WTC11 (cell line): ENCODE measurements around the gene AOC1. TPM values are rescaled to one million over a fixed set of nuclear protein-coding genes. Genes with fewer than 3 reads are reported as not detected.

Experiments used
- ATAC-seq: fragments of 200-7000 bp; cut with Tn5 transposase; 2 replicates; pipeline ENCODE4 v1.10.0; 2021; ENCODE audit warnings: mild to moderate bottlenecking, moderate library complexity
- CTCF ChIA-PET: fragments of 300-600 bp; sonication (Branson Sonifier 250); formaldehyde crosslinking; loops from one replicate; lab custom pipeline; 2021; ENCODE audit warnings: antibody characterized with exemption; lab: Charles Lee
- POLR2A ChIA-PET: fragments of 350-600 bp; sonication (Branson Sonifier 250); formaldehyde crosslinking; loops from one replicate; lab custom pipeline; 2021; ENCODE audit warnings: antibody characterized with exemption; lab: Charles Lee
- DNase-seq: peaks from one replicate; pipeline ENCODE4 v3.0.0; 2021; ENCODE audit warnings: low spot score
- H3K27ac Mint-ChIP-seq: 2 replicates; pipeline ENCODE4 v1.8.0; 2021; ENCODE audit warnings: mixed read lengths
- H3K27me3 Mint-ChIP-seq: 2 replicates; pipeline ENCODE4 v1.8.0; 2021; ENCODE audit warnings: low read depth, mild to moderate bottlenecking, moderate library complexity, mixed read lengths
- H3K36me3 Mint-ChIP-seq: 2 replicates; pipeline ENCODE4 v1.8.0; 2021; ENCODE audit warnings: mixed read lengths
- H3K4me1 Mint-ChIP-seq: 2 replicates; pipeline ENCODE4 v1.8.0; 2022; ENCODE audit warnings: mixed read lengths
- H3K4me3 Mint-ChIP-seq: 2 replicates; pipeline ENCODE4 v1.8.0; 2021; ENCODE audit warnings: mild to moderate bottlenecking, moderate library complexity, mixed read lengths
- H3K9me3 Mint-ChIP-seq: 2 replicates; pipeline ENCODE4 v1.8.0; 2021; ENCODE audit warnings: mixed read lengths
- ARID4B ChIP-seq: sonication (generic); formaldehyde crosslinking; IDR thresholded peaks from 2 replicates; pipeline ENCODE4 v1.8.0; 2023; ENCODE audit warnings: missing genetic modification reagents, mild to moderate bottlenecking, borderline replicate concordance
- CDX4 ChIP-seq: fragments of 250-450 bp; sonication (Bioruptor Pico); IDR thresholded peaks from 2 replicates; pipeline ENCODE4 v1.9.0; 2021; ENCODE audit warnings: moderate library complexity, mild to moderate bottlenecking, inconsistent platforms, borderline replicate concordance
- CREM ChIP-seq: sonication (generic); formaldehyde crosslinking; IDR thresholded peaks from 2 replicates; pipeline ENCODE4 v1.8.1; 2022; ENCODE audit warnings: mild to moderate bottlenecking, missing genetic modification reagents, moderate library complexity
- E2F4 ChIP-seq: sonication (generic); formaldehyde crosslinking; IDR thresholded peaks from 2 replicates; pipeline ENCODE4 v1.8.1; 2022; ENCODE audit warnings: low read depth, mild to moderate bottlenecking, moderate library complexity, missing genetic modification reagents, borderline replicate concordance
- E2F5 ChIP-seq: sonication (generic); formaldehyde crosslinking; IDR thresholded peaks from 2 replicates; pipeline ENCODE4 v1.8.1; 2022; ENCODE audit warnings: mild to moderate bottlenecking, moderate library complexity, missing genetic modification reagents
- ESRRA ChIP-seq: sonication (generic); formaldehyde crosslinking; IDR thresholded peaks from 2 replicates; pipeline ENCODE4 v1.8.1; 2022; ENCODE audit warnings: mild to moderate bottlenecking, missing genetic modification reagents, borderline replicate concordance
- ETV6 ChIP-seq: sonication (generic); formaldehyde crosslinking; IDR thresholded peaks from 2 replicates; pipeline ENCODE4 v1.8.1; 2022; ENCODE audit warnings: mild to moderate bottlenecking, missing genetic modification reagents
- IRF1 ChIP-seq: sonication (generic); formaldehyde crosslinking; IDR thresholded peaks from 2 replicates; pipeline ENCODE4 v1.8.0; 2023; ENCODE audit warnings: missing genetic modification reagents
- MAX ChIP-seq: sonication (generic); formaldehyde crosslinking; IDR thresholded peaks from 2 replicates; pipeline ENCODE4 v1.8.0; 2022; ENCODE audit warnings: mild to moderate bottlenecking, missing genetic modification reagents
- NFYB ChIP-seq: sonication (generic); formaldehyde crosslinking; conservative IDR thresholded peaks from 2 replicates; pipeline ENCODE4 v1.8.0; 2022; ENCODE audit warnings: low read depth, missing genetic modification reagents
- NR2C2 ChIP-seq: sonication (generic); formaldehyde crosslinking; IDR thresholded peaks from 2 replicates; pipeline ENCODE4 v1.8.0; 2022; ENCODE audit warnings: mild to moderate bottlenecking, missing genetic modification reagents
- ZNF138 ChIP-seq: sonication (generic); formaldehyde crosslinking; conservative IDR thresholded peaks from 2 replicates; pipeline ENCODE4 v1.8.1; 2022; ENCODE audit warnings: mild to moderate bottlenecking, moderate library complexity, missing genetic modification reagents
- ZNF232 ChIP-seq: sonication (generic); formaldehyde crosslinking; IDR thresholded peaks from 2 replicates; pipeline ENCODE4 v1.8.0; 2022; ENCODE audit warnings: mild to moderate bottlenecking, missing genetic modification reagents
- ZNF532 ChIP-seq: fragments of 250-450 bp; sonication (Bioruptor Pico); IDR thresholded peaks from 2 replicates; pipeline ENCODE4 v1.9.0; 2021; ENCODE audit warnings: mild to moderate bottlenecking, borderline replicate concordance
- ZSCAN18 ChIP-seq: fragments of 250-450 bp; sonication (Bioruptor Pico); IDR thresholded peaks from 2 replicates; pipeline ENCODE4 v2.1.2; 2022; ENCODE audit warnings: mild to moderate bottlenecking, moderate library complexity
- total RNA-seq: library from RNA; stranded (reverse); gene quantifications from 3 replicates; pipeline ENCODE4 v1.2.3, GENCODE V29; 2021

AOC1 gene
- total RNA-seq, 1 experiment from 2014 or later, result 0.17 TPM

- Mint-ChIP-seq H3K36me3 (peaks cover 3% of the 10 kb centered on the region; the same call in 1 of the 2 replicates), H3K27me3 (peaks cover 5% of the 10 kb centered on the region), H3K27ac (no peak overlapping the region), H3K4me3 (no peak overlapping the region), H3K4me1 (no peaks in the 10 kb centered on the region), H3K9me3 (peaks cover 27% of the 10 kb centered on the region)
- TF ChIP-seq NFYB (CRISPR knock-in tag) (no peak), IRF1 (no peak), E2F4 (CRISPR knock-in tag) (no peak), MAX (CRISPR knock-in tag) (no peak), ZSCAN18 (no peak), NR2C2 (CRISPR knock-in tag) (no peak), CREM (no peak), ZNF138 (no peak), ZNF232 (no peak), ETV6 (CRISPR knock-in tag) (no peak), ARID4B (CRISPR knock-in tag) (no peak), E2F5 (no peak), ESRRA (CRISPR knock-in tag) (no peak), CDX4 (CRISPR knock-in tag) (no peak), ZNF532 (CRISPR knock-in tag) (no peak)
- ChIA-PET POLR2A (no interaction called here), CTCF (interaction anchor here (0.9 to 2.5 kb wide), 3 partner anchors 8 to 29 kb away, joined by 4 to 20 read pairs (median 5); no protein-coding TSS in a partner anchor)
- ATAC-seq (no peak), DNase-seq (no peak)
Measured at GRCh38 chr7:150869467-150869866, 17.1 kb downstream of the AOC1 start.
